SK-N-SH (cell line): ENCODE data around the gene SDE2. TPM values are rescaled to one million over a fixed set of nuclear protein-coding genes. Genes with fewer than 3 reads are reported as not detected.

Experiments used
- CTCF ChIA-PET: fragments of 300-600, 350-600 bp; formaldehyde crosslinking; extraction: SDS; loops from one replicate; lab custom pipeline; 2021; lab: Yijun Ruan, JAX
- POLR2A ChIA-PET: fragments of 350-600 bp; sonication (Branson Sonifier 250); formaldehyde crosslinking; extraction: SDS; loops from one replicate; lab custom pipeline; 2020; ENCODE audit warnings: antibody characterized with exemption, inconsistent platforms; lab: Yijun Ruan, JAX
- DNase-seq: peaks from one replicate; pipeline ENCODE4 v3.0.0; 2012
- H2AFZ ChIP-seq: fragments of 200-600 bp; sonication (generic); 2 replicates; pipeline ENCODE4 v1.8.1; 2016; ENCODE audit warnings: antibody characterized with exemption, mild to moderate bottlenecking, low read depth
- H3F3A ChIP-seq: fragments of 200-600 bp; sonication (generic); replicated peaks from 2 replicates; pipeline ENCODE3; 2016; ENCODE audit warnings: antibody characterized with exemption, mild to moderate bottlenecking; ENCODE audit not compliant: insufficient read depth
- H3K27ac ChIP-seq, 2 experiments: fragments of 200-500 bp in 1 of 2; fragments of 200-600 bp in 1 of 2; sonication (Bioruptor generic) in 1 of 2; sonication (generic), shearing (Covaris generic) in 1 of 2; 2 replicates each; pipeline versions ENCODE4 v1.5.1 to v1.6.1; 2014 to 2016; ENCODE audit warnings: low read depth in 2 of 2, inconsistent platforms in 1 of 2, low read length in 1 of 2, mild to moderate bottlenecking in 1 of 2, mixed read lengths in 1 of 2
- H3K27me3 ChIP-seq: fragments of 200-600 bp; sonication (generic), shearing (Covaris generic); 2 replicates; pipeline ENCODE4 v1.6.1; 2016; ENCODE audit warnings: mixed run types; ENCODE audit not compliant: insufficient read depth
- H3K36me3 ChIP-seq, 2 experiments: fragments of 200-500 bp in 1 of 2; fragments of 200-600 bp in 1 of 2; sonication (Bioruptor generic) in 1 of 2; sonication (generic) in 1 of 2; replicated peaks in 1 of 2; 2 replicates each; pipeline versions ENCODE3 to v1.5.1; 2014 to 2016; ENCODE audit warnings: low read length in 1 of 2, mild to moderate bottlenecking in 1 of 2; ENCODE audit not compliant: insufficient read depth in 2 of 2, control insufficient read depth in 1 of 2
- H3K4me1 ChIP-seq, 2 experiments: fragments of 200-500 bp in 1 of 2; fragments of 200-600 bp in 1 of 2; sonication (Bioruptor generic) in 1 of 2; sonication (generic), shearing (Covaris generic) in 1 of 2; 2 replicates each; pipeline versions ENCODE4 v1.5.1 to v1.6.1; 2014 to 2016; ENCODE audit warnings: low read depth in 1 of 2, low read length in 1 of 2, mixed run types in 1 of 2; ENCODE audit not compliant: insufficient read depth in 2 of 2, control insufficient read depth in 1 of 2
- H3K4me2 ChIP-seq: fragments of 200-600 bp; sonication (generic), shearing (Covaris generic); 2 replicates; pipeline ENCODE4 v1.6.1; 2017; ENCODE audit warnings: mixed run types
- H3K4me3 ChIP-seq, 2 experiments: fragments of 200-500 bp in 1 of 2; fragments of 200-600 bp in 1 of 2; sonication (Bioruptor generic) in 1 of 2; sonication (generic), shearing (Covaris generic) in 1 of 2; 2 replicates each; pipeline versions ENCODE4 v1.5.1 to v1.8.1; 2014 to 2016; ENCODE audit warnings: low read depth in 2 of 2, inconsistent platforms in 1 of 2, low read length in 1 of 2, mild to moderate bottlenecking in 1 of 2, mixed read lengths in 1 of 2, moderate library complexity in 1 of 2
- H3K79me2 ChIP-seq: fragments of 200-600 bp; sonication (generic); 2 replicates; pipeline ENCODE4 v1.8.1; 2017; ENCODE audit warnings: mild to moderate bottlenecking; ENCODE audit not compliant: insufficient read depth
- H3K9ac ChIP-seq: fragments of 200-600 bp; sonication (generic); 2 replicates; pipeline ENCODE4 v1.6.1; 2017; ENCODE audit warnings: mixed run types
- H3K9me2 ChIP-seq: fragments of 200-600 bp; sonication (generic); 2 replicates; pipeline ENCODE4 v1.6.1; 2017; ENCODE audit warnings: mixed run types
- H3K9me3 ChIP-seq: fragments of 200-600 bp; sonication (generic); 2 replicates; pipeline ENCODE4 v1.6.1; 2017; ENCODE audit warnings: mixed run types, mild to moderate bottlenecking, moderate library complexity
- H4K20me1 ChIP-seq: fragments of 200-600 bp; sonication (generic); 2 replicates; pipeline ENCODE4 v1.6.1; 2017; ENCODE audit warnings: mild to moderate bottlenecking, mixed run types; ENCODE audit not compliant: insufficient read depth
- CHD2 ChIP-seq: fragments of 150-350 bp; IDR thresholded peaks from 2 replicates; pipeline ENCODE4 v1.6.1; 2018; ENCODE audit warnings: low read length; ENCODE audit not compliant: partially characterized antibody
- ELF1 ChIP-seq: IDR thresholded peaks from 2 replicates; pipeline ENCODE4 v1.4.0; 2012
- EP300 ChIP-seq, 2 experiments: IDR thresholded peaks; 2 replicates each; pipeline versions ENCODE4 v1.4.0 to v1.6.1; 2012; ENCODE audit warnings: borderline replicate concordance in 1 of 2, low read depth in 1 of 2, low read length in 1 of 2
- EZH2phosphoT487 ChIP-seq: fragments of 200-600 bp; sonication (generic); IDR thresholded peaks from 2 replicates; pipeline ENCODE4 v1.6.1; 2017; ENCODE audit warnings: low read depth, mixed run types, mild to moderate bottlenecking, antibody characterized with exemption, moderate library complexity, borderline replicate concordance
- FOXM1 ChIP-seq: IDR thresholded peaks from 2 replicates; pipeline ENCODE4 v1.4.0; 2012; ENCODE audit warnings: low read depth, mild to moderate bottlenecking
- GABPA ChIP-seq: IDR thresholded peaks from 2 replicates; pipeline ENCODE4 v1.4.0; 2012; ENCODE audit warnings: low read depth, mild to moderate bottlenecking
- GATA2 ChIP-seq: sonication (generic); formaldehyde crosslinking; IDR thresholded peaks from 2 replicates; pipeline ENCODE4 v1.5.0; 2020; ENCODE audit warnings: mild to moderate bottlenecking, missing genetic modification reagents
- MEF2A ChIP-seq: IDR thresholded peaks from 2 replicates; pipeline ENCODE4 v1.4.0; 2012; ENCODE audit warnings: low read depth, borderline replicate concordance
- MXI1 ChIP-seq: IDR thresholded peaks from 2 replicates; pipeline ENCODE4 v1.6.1; 2012; ENCODE audit warnings: mild to moderate bottlenecking, low read depth, low read length, improper control_type of control experiment
- NRF1 ChIP-seq: IDR thresholded peaks from 2 replicates; pipeline ENCODE4 v1.6.1; 2012; ENCODE audit warnings: low read depth, mild to moderate bottlenecking, low read length
- RAD21 ChIP-seq: IDR thresholded peaks from 2 replicates; pipeline ENCODE4 v1.6.1; 2012; ENCODE audit warnings: mild to moderate bottlenecking, low read length
- RFX5 ChIP-seq: IDR thresholded peaks from 2 replicates; pipeline ENCODE4 v1.6.1; 2012; ENCODE audit warnings: mild to moderate bottlenecking, improper control_type of control experiment, low read length
- RXRA ChIP-seq: IDR thresholded peaks from 2 replicates; pipeline ENCODE4 v1.4.0; 2012; ENCODE audit warnings: low read depth, mild to moderate bottlenecking, borderline replicate concordance
- SIN3A ChIP-seq: IDR thresholded peaks from 2 replicates; pipeline ENCODE4 v1.6.1; 2012; ENCODE audit warnings: low read depth, mild to moderate bottlenecking, low read length, moderate library complexity, borderline replicate concordance
- SMC3 ChIP-seq: IDR thresholded peaks from 2 replicates; pipeline ENCODE4 v1.6.1; 2012; ENCODE audit warnings: low read depth, low read length, improper control_type of control experiment
- TAF1 ChIP-seq: IDR thresholded peaks from 2 replicates; pipeline ENCODE4 v1.6.1; 2012; ENCODE audit warnings: low read depth, mild to moderate bottlenecking, low read length, moderate library complexity, borderline replicate concordance
- TCF12 ChIP-seq: IDR thresholded peaks from 2 replicates; pipeline ENCODE4 v1.4.0; 2012
- TEAD4 ChIP-seq: IDR thresholded peaks from 2 replicates; pipeline ENCODE4 v1.4.0; 2012; ENCODE audit warnings: mild to moderate bottlenecking, borderline replicate concordance; ENCODE audit not compliant: insufficient read depth
- USF1 ChIP-seq: IDR thresholded peaks from 2 replicates; pipeline ENCODE4 v1.4.0; 2012; ENCODE audit warnings: low read depth, borderline replicate concordance
- YY1 ChIP-seq: IDR thresholded peaks from 2 replicates; pipeline ENCODE4 v1.4.0; 2012; ENCODE audit warnings: low read depth, mild to moderate bottlenecking
- WGBS: methylation state at CpG from one replicate; pipeline ENCODE4 v1.1.6; 2017; ENCODE audit warnings: low lambda C conversion rate; 5-methylcytosine and 5-hydroxymethylcytosine counted together
- polyA plus RNA-seq, 3 experiments: library from polyadenylated mRNA; depleted of rRNA; stranded (reverse); fragments of >200 nt; gene quantifications; 2 replicates each; pipeline ENCODE4 v1.2.3, GENCODE V29; 2012
- TF ChIP-seq, protein P1 (sequence below): IDR thresholded peaks from 2 replicates; pipeline ENCODE4 v1.4.0; 2012; ENCODE audit warnings: low read depth

The SDE2 gene
- polyA plus RNA-seq, 1 of the 3 experiments (the other 2 are of a cell fraction), result 10.1 TPM

GRCh38 chr1:226038661-226039060 lies 39.5 kb upstream of the SDE2 start:
- no peak overlapping the region for H3K9ac ChIP-seq
- no peaks in the 10 kb centered on the region for H3K9me2 ChIP-seq
- H3K27me3 ChIP-seq, result no peaks in the 10 kb centered on the region
- H3K79me2 ChIP-seq, result no peaks in the 10 kb centered on the region
- TF ChIP-seq MXI1 (no peak), ELF1 (no peak), NRF1 (no peak), RFX5 (no peak), SIN3A (no peak), MEF2A (no peak), SMC3 (no peak), RAD21 (no peak), FOXM1 (no peak), GABPA (no peak), YY1 (no peak), RXRA (no peak), TAF1 (no peak)
- TF ChIP-seq, protein P1, sequence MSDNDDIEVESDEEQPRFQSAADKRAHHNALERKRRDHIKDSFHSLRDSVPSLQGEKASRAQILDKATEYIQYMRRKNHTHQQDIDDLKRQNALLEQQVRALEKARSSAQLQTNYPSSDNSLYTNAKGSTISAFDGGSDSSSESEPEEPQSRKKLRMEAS, result no peak
- no peak overlapping the region for H3K27ac ChIP-seq
- H3K36me3 ChIP-seq, result no peaks in the 10 kb centered on the region
- no peak overlapping the region for H3K4me2 ChIP-seq
- ChIA-PET CTCF (no interaction called here), POLR2A (no interaction called here)
- no peak overlapping the region for H3K4me3 ChIP-seq
- DNase-seq, result no peak
- no peaks in the 10 kb centered on the region for H4K20me1 ChIP-seq
- no peaks in the 10 kb centered on the region for H3F3A ChIP-seq
- H3K9me3 ChIP-seq, result no peaks in the 10 kb centered on the region
- no peak overlapping the region for H2AFZ ChIP-seq
- H3K4me1 ChIP-seq, result peaks cover 0 to 3% of the 10 kb centered on the region in 2 experiments; a peak in 2 of 4 replicates
- WGBS, result 96% methylated on average over 1 of the region's 1 CpG

DNA sequence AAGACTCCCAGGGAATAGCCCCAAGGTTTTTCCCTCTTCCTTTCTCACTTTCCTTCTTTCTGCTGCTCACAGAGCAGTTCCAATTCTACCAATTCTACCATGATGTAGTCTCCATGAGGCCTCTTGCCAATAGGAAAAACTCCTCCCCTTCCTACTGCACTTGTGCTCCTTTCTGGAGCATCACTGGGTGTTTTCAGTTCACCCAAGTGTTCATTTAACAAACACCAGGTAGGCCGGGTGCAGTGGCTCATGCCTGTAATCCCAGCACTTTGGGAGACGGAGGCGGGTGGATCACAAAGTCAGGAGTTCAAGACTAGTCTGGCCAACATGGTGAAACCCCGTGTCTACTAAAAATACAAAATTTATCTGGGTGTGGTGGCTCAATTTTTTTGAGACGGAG lies 36.8 kb upstream of the SDE2 start:
- Histone ChIP-seq H3K4me2 (no peak overlapping the region), H3K9me2 (no peaks in the 10 kb centered on the region), H2AFZ (no peak overlapping the region), H3K4me1 (peaks cover 0 to 3% of the 10 kb centered on the region in 2 experiments; a peak in 2 of 4 replicates), H3K27me3 (no peaks in the 10 kb centered on the region), H3K27ac (no peak overlapping the region), H3K9ac (no peak overlapping the region), H3K79me2 (no peaks in the 10 kb centered on the region), H3K36me3 (no peaks in the 10 kb centered on the region), H3F3A (no peaks in the 10 kb centered on the region), H3K4me3 (no peak overlapping the region), H3K9me3 (no peaks in the 10 kb centered on the region), H4K20me1 (no peaks in the 10 kb centered on the region)
- WGBS, result 86% methylated on average over 5 of the region's 5 CpGs
- no peak for DNase-seq
- CTCF ChIA-PET, result interaction anchor here (1.2 kb wide), 1 partner anchor 29 kb away, joined by 6 read pairs; no protein-coding TSS in a partner anchor
- POLR2A ChIA-PET, result no interaction called here
- TF ChIP-seq RAD21 (no peak), TCF12 (no peak), EZH2phosphoT487 (no peak), USF1 (no peak), YY1 (no peak), TEAD4 (no peak), MEF2A (no peak), EP300 (IDR thresholded peaks at IDR 0.05; ENCODE audit: borderline replicate concordance in 1 of 2, low read depth in 1 of 2, low read length in 1 of 2) (no peak), CHD2 (no peak), GATA2 (CRISPR knock-in tag) (no peak)
